Natural killer cell (primary cell): ENCODE measurements around the gene ESYT3. TPM values are rescaled to one million over a fixed set of nuclear protein-coding genes. Genes with fewer than 3 reads are reported as not detected.
"Not testable (repeated sequence)": the region's sequence is repeated elsewhere in the genome, so short reads cannot be mapped to it uniquely, and the experiment has no call there.

Experiments
- ATAC-seq, 3 donors: fragments of 150-1000 bp in 2 of 3; fragments of 200-7000 bp in 1 of 3; cut with Tn5 transposase; 1 replicate in 1 of 3; 2 replicates in 2 of 3; pipeline ENCODE4 v1.10.0; 2021; ENCODE audit warnings: mild to moderate bottlenecking in 2 of 3, moderate library complexity in 2 of 3
- DNase-seq, 2 donors: peaks; one replicate each; pipeline versions ENCODE4 v3.0.0 to v3.0.0-alpha.2; 2013 to 2021; ENCODE audit warnings: mixed read lengths in 1 of 2
- H3K27ac ChIP-seq: one replicate; pipeline ENCODE4 v1.5.1; 2013; ENCODE audit warnings: mild to moderate bottlenecking, low read length
- H3K27me3 ChIP-seq: one replicate; pipeline ENCODE4 v1.6.1; 2013; ENCODE audit warnings: low read length; ENCODE audit not compliant: control insufficient read depth, insufficient read depth
- H3K36me3 ChIP-seq: one replicate; pipeline ENCODE4 v1.6.1; 2013; ENCODE audit warnings: low read length; ENCODE audit not compliant: control insufficient read depth, insufficient read depth
- H3K4me1 ChIP-seq: one replicate; pipeline ENCODE4 v1.6.1; 2013; ENCODE audit warnings: low read length; ENCODE audit not compliant: control insufficient read depth, insufficient read depth
- H3K4me3 ChIP-seq: one replicate; pipeline ENCODE4 v1.5.1; 2013; ENCODE audit warnings: low read length
- H3K9me3 ChIP-seq: one replicate; pipeline ENCODE4 v1.6.1; 2013; ENCODE audit warnings: low read length; ENCODE audit not compliant: control insufficient read depth, insufficient read depth
- H3K27ac Mint-ChIP-seq, 2 donors: one replicate each; pipeline ENCODE4 v1.8.0; 2022; ENCODE audit warnings: mild to moderate bottlenecking in 2 of 2, mixed read lengths in 2 of 2, moderate library complexity in 1 of 2
- H3K27me3 Mint-ChIP-seq, 2 donors: one replicate each; pipeline ENCODE4 v1.8.0; 2022; ENCODE audit warnings: low read depth in 2 of 2, mixed read lengths in 2 of 2
- H3K36me3 Mint-ChIP-seq: one replicate; pipeline ENCODE4 v1.8.0; 2022; ENCODE audit warnings: mixed read lengths
- H3K4me1 Mint-ChIP-seq, 2 donors: one replicate each; pipeline ENCODE4 v1.8.0; 2022; ENCODE audit warnings: mixed read lengths in 2 of 2
- H3K4me3 Mint-ChIP-seq: one replicate; pipeline ENCODE4 v1.8.0; 2022; ENCODE audit warnings: mild to moderate bottlenecking, moderate library complexity, mixed read lengths
- H3K9me3 Mint-ChIP-seq, 2 donors: one replicate each; pipeline ENCODE4 v1.8.0; 2022; ENCODE audit warnings: mixed read lengths in 2 of 2
- CTCF ChIP-seq: fragments of 200-600 bp; IDR thresholded peaks from one replicate; pipeline ENCODE4 v1.8.0; 2022; ENCODE audit warnings: antibody characterized with exemption
- WGBS: methylation state at CpG from one replicate; pipeline ENCODE4 v1.1.7; 2013; ENCODE audit warnings: missing lambda C conversion rate; ENCODE audit not compliant: insufficient coverage; 5-methylcytosine and 5-hydroxymethylcytosine counted together
- intact Hi-C: fragments of 100-400 bp; cut with micrococcal nuclease; formaldehyde crosslinking; loops from one replicate; pipeline ENCODE4 v1.14.2; 2022
- total RNA-seq, 4 donors: library from RNA; stranded (reverse); fragments of 120-200 nt in 1 of 4; gene quantifications; one replicate each; pipeline versions ENCODE4 v1.2.3 to v1.2.4, GENCODE V29; 2013 to 2022

ESYT3 gene
- total RNA-seq, 3 donors from 2014 or later (not counting 1 experiment from before 2014, with no cell fraction given): not detected

GRCh38 chr3:138407236-138407907, 27.0 kb upstream of the ESYT3 start:
- Histone ChIP-seq H3K4me1 (peaks cover 6% of the 10 kb centered on the region), H3K27me3 (no peaks in the 10 kb centered on the region), H3K4me3 (no peak overlapping the region), H3K36me3 (no peaks in the 10 kb centered on the region), H3K9me3 (no peaks in the 10 kb centered on the region), H3K27ac (no peak overlapping the region)
- intact Hi-C loops: no loop called here
- ATAC-seq: no peak
- 86% methylated on average over 3 of the region's 3 CpGs for WGBS
- Mint-ChIP-seq H3K4me3 (no peak overlapping the region), H3K9me3 (no peaks in the 10 kb centered on the region), H3K27ac (no peak overlapping the region), H3K27me3 (peaks cover 7 to 8% of the 10 kb centered on the region in 2 donors), H3K36me3 (no peaks in the 10 kb centered on the region), H3K4me1 (peaks cover 10 to 11% of the 10 kb centered on the region in 2 donors)
- no peak for DNase-seq
- TF ChIP-seq CTCF: no peak

GRCh38 chr3:138408751-138409570, 25.5 kb upstream of the ESYT3 start:
- no peaks in the 10 kb centered on the region for H3K9me3 Mint-ChIP-seq
- H3K9me3 ChIP-seq: no peaks in the 10 kb centered on the region
- WGBS: 79% methylated on average over 7 of the region's 7 CpGs
- H3K27ac ChIP-seq: no peak overlapping the region
- H3K4me3 Mint-ChIP-seq: no peak overlapping the region
- no peaks in the 10 kb centered on the region for H3K36me3 ChIP-seq
- peaks cover 10 to 11% of the 10 kb centered on the region in 2 donors for H3K4me1 Mint-ChIP-seq
- peaks cover 6% of the 10 kb centered on the region for H3K4me1 ChIP-seq
- intact Hi-C loops: no loop called here
- H3K36me3 Mint-ChIP-seq: no peaks in the 10 kb centered on the region
- no peak for DNase-seq
- no peak for ATAC-seq
- no peak overlapping the region for H3K27ac Mint-ChIP-seq
- no peak for TF ChIP-seq CTCF
- H3K4me3 ChIP-seq: no peak overlapping the region
- H3K27me3 ChIP-seq: no peaks in the 10 kb centered on the region
- H3K27me3 Mint-ChIP-seq: peaks cover 7 to 8% of the 10 kb centered on the region in 2 donors

- Histone ChIP-seq H3K4me1 (peaks cover 6% of the 10 kb centered on the region), H3K9me3 (no peaks in the 10 kb centered on the region), H3K27me3 (no peaks in the 10 kb centered on the region), H3K36me3 (no peaks in the 10 kb centered on the region), H3K4me3 (no peak overlapping the region), H3K27ac (no peak overlapping the region)
- no peak overlapping the region for H3K4me3 Mint-ChIP-seq
- peaks cover 8 to 10% of the 10 kb centered on the region in 2 donors for H3K27me3 Mint-ChIP-seq
- ATAC-seq (no peak), DNase-seq (no peak)
- 60% methylated on average over 9 of the region's 9 CpGs for WGBS
- H3K27ac Mint-ChIP-seq: no peak overlapping the region
- H3K36me3 Mint-ChIP-seq: no peaks in the 10 kb centered on the region
- intact Hi-C loops: no loop called here
- H3K9me3 Mint-ChIP-seq: no peaks in the 10 kb centered on the region
- TF ChIP-seq CTCF: no peak
- peaks cover 10 to 11% of the 10 kb centered on the region in 2 donors for H3K4me1 Mint-ChIP-seq
Measured at GRCh38 chr3:138412821-138413551, 21.4 kb upstream of the ESYT3 start.

GRCh38 chr3:138416236-138416635, 18.2 kb upstream of the ESYT3 start:
- not testable (repeated sequence) for H3K36me3 ChIP-seq, H3K9me3 Mint-ChIP-seq, H3K4me3 ChIP-seq, DNase-seq, H3K4me1 Mint-ChIP-seq, H3K27me3 ChIP-seq, H3K36me3 Mint-ChIP-seq, H3K9me3 ChIP-seq, H3K27ac Mint-ChIP-seq, H3K4me3 Mint-ChIP-seq, H3K27ac ChIP-seq, H3K4me1 ChIP-seq, ATAC-seq
- WGBS: 77% methylated on average over 3 of the region's 4 CpGs
- H3K27me3 Mint-ChIP-seq: peaks cover 8 to 14% of the 10 kb centered on the region in 2 donors
- intact Hi-C loops: loop anchor here (2.0 kb wide), 1 partner anchor 913 kb away; no protein-coding TSS in a partner anchor
